Osteoblast (primary cell): ENCODE data around the gene RCOR1. TPM values are rescaled to one million over a fixed set of nuclear protein-coding genes. Genes with fewer than 3 reads are reported as not detected.

Source experiments
- DNase-seq: peaks from one replicate; pipeline ENCODE4 v3.0.0; 2011; ENCODE audit warnings: low spot score, mixed read lengths; ENCODE audit not compliant: insufficient read length; ENCODE audit errors: missing footprints
- H2AFZ ChIP-seq: 2 replicates; pipeline ENCODE4 v1.6.0; 2011; ENCODE audit warnings: mild to moderate bottlenecking, low read length
- H3K27ac ChIP-seq: 2 replicates; pipeline ENCODE4 v1.5.1; 2011; ENCODE audit warnings: mild to moderate bottlenecking, low read depth, low read length, moderate library complexity
- H3K27me3 ChIP-seq: 2 replicates; pipeline ENCODE4 v1.6.0; 2012; ENCODE audit warnings: mild to moderate bottlenecking, control low read depth, inconsistent platforms, low read length, moderate library complexity; ENCODE audit not compliant: insufficient read depth
- H3K36me3 ChIP-seq: 2 replicates; pipeline ENCODE4 v1.5.1; 2011; ENCODE audit warnings: mild to moderate bottlenecking, low read length, control low read depth, moderate library complexity; ENCODE audit not compliant: insufficient read depth
- H3K4me1 ChIP-seq: 2 replicates; pipeline ENCODE4 v1.5.1; 2011; ENCODE audit warnings: mild to moderate bottlenecking, low read length, control low read depth, moderate library complexity; ENCODE audit not compliant: insufficient read depth
- H3K4me2 ChIP-seq: 2 replicates; pipeline ENCODE4 v1.6.0; 2011; ENCODE audit warnings: mild to moderate bottlenecking, low read length; ENCODE audit not compliant: insufficient read depth
- H3K4me3 ChIP-seq: fragments of 200-600 bp; sonication (generic); 3 replicates; pipeline ENCODE4 v1.5.1; 2012; ENCODE audit warnings: mild to moderate bottlenecking, low read length, inconsistent platforms; ENCODE audit not compliant: insufficient read depth
- H3K79me2 ChIP-seq: 2 replicates; pipeline ENCODE4 v1.6.0; 2012; ENCODE audit warnings: mild to moderate bottlenecking, low read length, control low read depth, inconsistent platforms; ENCODE audit not compliant: insufficient read depth
- H3K9me3 ChIP-seq: 2 replicates; pipeline ENCODE4 v1.5.1; 2011; ENCODE audit warnings: low read depth, low read length, control low read depth
- H4K20me1 ChIP-seq: 2 replicates; pipeline ENCODE4 v1.6.0; 2012; ENCODE audit warnings: mild to moderate bottlenecking, low read length, control low read depth; ENCODE audit not compliant: insufficient read depth
- CTCF ChIP-seq: IDR thresholded peaks from 2 replicates; pipeline ENCODE4 v1.5.1; 2011; ENCODE audit warnings: mild to moderate bottlenecking, low read depth, low read length, moderate library complexity; ENCODE audit errors: extremely low read depth
- total RNA-seq: library from RNA; depleted of rRNA; stranded (reverse); fragments of >200 nt; gene quantifications from 2 replicates; pipeline ENCODE4 v1.2.3, GENCODE V29; 2012

The RCOR1 gene
- total RNA-seq, 1 donor: 11.6 TPM

- Histone ChIP-seq H3K79me2 (peaks cover 64% of the 10 kb centered on the region), H3K4me2 (no peak overlapping the region), H2AFZ (no peak overlapping the region), H3K4me3 (no peak overlapping the region), H3K27ac (no peak overlapping the region), H3K36me3 (no peaks in the 10 kb centered on the region), H4K20me1 (peaks cover 29% of the 10 kb centered on the region), H3K9me3 (no peaks in the 10 kb centered on the region), H3K27me3 (no peaks in the 10 kb centered on the region), H3K4me1 (peaks cover 3% of the 10 kb centered on the region)
- DNase-seq: no peak
- TF ChIP-seq CTCF: no peak
Measured at GRCh38 chr14:102668291-102668873, 75.9 kb downstream of the RCOR1 start.

GRCh38 chr14:102671410-102671809, 79.0 kb downstream of the RCOR1 start:
- H3K4me1 ChIP-seq: peaks cover 3% of the 10 kb centered on the region
- H4K20me1 ChIP-seq: peaks cover 18% of the 10 kb centered on the region
- H3K79me2 ChIP-seq: peaks cover 54% of the 10 kb centered on the region
- no peak overlapping the region for H3K4me2 ChIP-seq
- H3K27ac ChIP-seq: no peak overlapping the region
- H2AFZ ChIP-seq: no peak overlapping the region
- H3K27me3 ChIP-seq: no peaks in the 10 kb centered on the region
- no peaks in the 10 kb centered on the region for H3K36me3 ChIP-seq
- TF ChIP-seq CTCF: no peak
- no peaks in the 10 kb centered on the region for H3K9me3 ChIP-seq
- DNase-seq: no peak
- H3K4me3 ChIP-seq: no peak overlapping the region

- H2AFZ ChIP-seq: no peak overlapping the region
- H3K27me3 ChIP-seq: no peaks in the 10 kb centered on the region
- no peak for TF ChIP-seq CTCF
- no peak overlapping the region for H3K4me2 ChIP-seq
- H3K27ac ChIP-seq: no peak overlapping the region
- no peak for DNase-seq
- H3K4me3 ChIP-seq: no peak overlapping the region
- no peaks in the 10 kb centered on the region for H3K9me3 ChIP-seq
- peaks cover 46% of the 10 kb centered on the region for H3K79me2 ChIP-seq
- H3K4me1 ChIP-seq: no peaks in the 10 kb centered on the region
- no peaks in the 10 kb centered on the region for H3K36me3 ChIP-seq
- peaks cover 12% of the 10 kb centered on the region for H4K20me1 ChIP-seq
Measured at GRCh38 chr14:102672410-102672960, 80.0 kb downstream of the RCOR1 start.

GRCh38 chr14:102675396-102675795, 82.9 kb downstream of the RCOR1 start:
- no peaks in the 10 kb centered on the region for H3K27me3 ChIP-seq
- H3K79me2 ChIP-seq: peaks cover 46% of the 10 kb centered on the region
- DNase-seq: no peak
- no peaks in the 10 kb centered on the region for H3K9me3 ChIP-seq
- H3K4me3 ChIP-seq: no peak overlapping the region
- no peak overlapping the region for H3K4me2 ChIP-seq
- no peaks in the 10 kb centered on the region for H3K4me1 ChIP-seq
- H3K36me3 ChIP-seq: no peaks in the 10 kb centered on the region
- peaks cover 7% of the 10 kb centered on the region for H4K20me1 ChIP-seq
- no peak for TF ChIP-seq CTCF
- H2AFZ ChIP-seq: no peak overlapping the region
- H3K27ac ChIP-seq: no peak overlapping the region
